Activated CD4-positive, alpha-beta T cell treated with anti-CD3 and anti-CD28 coated beads, Interleukin-2, amount 10 ng/mL, durations not matched to agents 7 days and 5 days (primary cell): ENCODE results near the gene SPX. TPM values are rescaled to one million over a fixed set of nuclear protein-coding genes. Genes with fewer than 3 reads are reported as not detected.

Source experiments
- CTCF ChIA-PET: fragments of 350-600 bp; sonication (Branson Sonifier 250); formaldehyde crosslinking; loops from one replicate; lab custom pipeline; 2021; ENCODE audit warnings: antibody characterized with exemption; lab: Charles Lee
- POLR2A ChIA-PET: fragments of 350-600 bp; sonication (Branson Sonifier 250); formaldehyde crosslinking; loops from one replicate; lab custom pipeline; 2021; ENCODE audit warnings: antibody characterized with exemption; lab: Charles Lee
- DNase-seq: peaks from one replicate; pipeline ENCODE4 v3.0.0-alpha.2; 2020
- H3K27ac Mint-ChIP-seq: one replicate; pipeline ENCODE4 v1.8.0; 2021; ENCODE audit warnings: mild to moderate bottlenecking, moderate library complexity, mixed read lengths
- H3K27me3 Mint-ChIP-seq: one replicate; pipeline ENCODE4 v1.8.0; 2021; ENCODE audit warnings: mixed read lengths
- H3K36me3 Mint-ChIP-seq: one replicate; pipeline ENCODE4 v1.8.0; 2021; ENCODE audit warnings: low read depth, mixed read lengths
- H3K4me1 Mint-ChIP-seq: one replicate; pipeline ENCODE4 v1.8.0; 2021; ENCODE audit warnings: mixed read lengths
- H3K4me3 Mint-ChIP-seq: one replicate; pipeline ENCODE4 v1.8.0; 2021; ENCODE audit warnings: mild to moderate bottlenecking, moderate library complexity, mixed read lengths
- H3K9me3 Mint-ChIP-seq: one replicate; pipeline ENCODE4 v1.8.0; 2021; ENCODE audit warnings: mixed read lengths
- total RNA-seq, 2 experiments: library from RNA; stranded (reverse); gene quantifications; one replicate each; pipeline ENCODE4 v1.2.3, GENCODE V29; 2021

The SPX gene
- total RNA-seq, 2 experiments from 2014 or later, result 0.12 TPM; not detected in 1

DNA sequence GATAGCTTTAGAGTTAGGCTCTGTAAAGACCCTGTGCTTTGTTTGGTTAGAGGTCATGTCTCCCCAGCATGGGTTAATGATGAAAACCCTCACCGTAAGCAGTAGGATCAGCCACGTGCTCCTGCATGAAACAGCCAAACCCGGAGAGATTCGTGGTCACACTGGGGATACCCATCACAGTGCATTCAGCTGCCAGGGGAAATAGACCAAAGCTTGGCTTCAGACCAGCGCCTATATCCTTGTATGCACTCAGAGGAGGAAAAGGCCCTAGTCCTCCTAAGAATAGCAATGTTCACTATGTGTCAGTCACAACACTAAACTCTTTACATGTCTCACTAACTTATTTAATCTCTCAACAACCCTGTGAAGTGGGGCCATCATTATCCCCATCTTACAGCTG, 16.3 kb downstream of the SPX start:
- Mint-ChIP-seq H3K9me3 (no peaks in the 10 kb centered on the region), H3K27me3 (peaks cover 4% of the 10 kb centered on the region), H3K27ac (no peak overlapping the region), H3K36me3 (no peaks in the 10 kb centered on the region), H3K4me3 (no peak overlapping the region), H3K4me1 (no peaks in the 10 kb centered on the region)
- no peak for DNase-seq
- CTCF ChIA-PET, result interaction anchor here (0.9 to 1.4 kb wide), 4 partner anchors 11 to 106 kb away, joined by 3 to 5 read pairs (median 4); no protein-coding TSS in a partner anchor
- POLR2A ChIA-PET, result no interaction called here

DNA sequence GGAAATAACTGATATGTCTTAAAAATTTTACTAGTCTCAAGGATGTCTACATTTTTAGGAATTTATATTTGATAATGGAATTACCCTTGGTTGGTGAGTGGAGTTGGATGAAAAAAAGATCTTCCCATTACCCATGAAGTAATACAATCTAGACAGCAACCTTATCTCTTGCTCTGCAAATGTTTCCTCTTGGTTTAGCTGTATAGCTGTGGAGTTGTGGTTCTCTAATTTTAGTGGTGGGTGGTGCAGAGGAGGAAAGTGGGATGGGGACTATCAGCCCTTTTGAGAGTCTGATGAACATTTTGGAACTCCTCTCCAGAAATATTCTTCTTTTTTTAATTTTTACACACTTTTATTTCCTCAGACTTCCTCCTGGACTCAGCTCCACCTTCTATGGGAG, 17.1 kb downstream of the SPX start:
- ChIA-PET CTCF (interaction anchor here (0.9 to 1.2 kb wide), 3 partner anchors 12 to 106 kb away, joined by 3 to 5 read pairs (median 3); no protein-coding TSS in a partner anchor), POLR2A (no interaction called here)
- no peaks in the 10 kb centered on the region for H3K4me1 Mint-ChIP-seq
- H3K27me3 Mint-ChIP-seq, result peaks cover 4% of the 10 kb centered on the region
- H3K9me3 Mint-ChIP-seq, result no peaks in the 10 kb centered on the region
- no peak overlapping the region for H3K27ac Mint-ChIP-seq
- no peak overlapping the region for H3K4me3 Mint-ChIP-seq
- H3K36me3 Mint-ChIP-seq, result no peaks in the 10 kb centered on the region
- DNase-seq, result no peak

DNA sequence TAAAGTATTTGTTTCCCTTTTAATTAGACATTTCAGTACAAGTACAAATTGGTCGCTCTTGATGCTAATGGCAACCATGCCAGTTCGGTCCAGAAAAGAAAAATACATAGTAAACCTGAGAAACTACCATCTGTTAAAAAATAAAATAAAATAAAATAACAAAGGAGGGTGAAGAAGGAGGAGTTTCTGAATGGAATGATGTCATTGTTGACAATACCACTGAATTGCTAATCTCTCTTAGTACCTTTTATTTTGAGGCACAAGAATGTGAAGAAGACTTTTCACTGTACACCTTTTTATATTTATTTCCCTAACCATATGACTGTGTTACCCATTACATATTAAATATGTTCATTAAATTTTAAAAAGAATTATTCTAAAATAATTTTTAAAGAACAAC, 19.5 kb downstream of the SPX start:
- Mint-ChIP-seq H3K27ac (no peak overlapping the region), H3K4me3 (no peak overlapping the region), H3K27me3 (peaks cover 4% of the 10 kb centered on the region), H3K9me3 (no peaks in the 10 kb centered on the region), H3K36me3 (no peaks in the 10 kb centered on the region), H3K4me1 (no peaks in the 10 kb centered on the region)
- no peak for DNase-seq
- CTCF ChIA-PET, result no interaction called here
- POLR2A ChIA-PET, result no interaction called here

DNA sequence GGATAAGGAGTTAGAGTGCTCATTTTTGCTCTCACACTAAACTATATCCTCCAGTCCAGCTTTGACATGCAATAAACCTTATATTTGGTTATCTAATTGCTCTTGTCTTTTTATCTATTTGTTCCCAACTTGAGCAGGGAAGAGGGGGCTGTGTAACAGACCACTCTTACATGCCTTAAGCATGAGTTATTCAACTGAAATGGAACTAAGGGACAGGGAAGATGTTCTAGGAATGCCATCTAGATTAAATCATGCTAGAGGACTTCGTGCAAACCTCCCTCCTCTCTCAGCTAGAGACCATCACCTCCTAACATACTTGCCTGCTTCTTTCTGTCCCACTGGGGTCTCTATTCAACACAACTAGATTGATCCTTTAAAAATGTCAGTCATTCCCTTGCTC, 20.6 kb downstream of the SPX start:
- Mint-ChIP-seq H3K4me1 (no peaks in the 10 kb centered on the region), H3K27ac (no peak overlapping the region), H3K36me3 (no peaks in the 10 kb centered on the region), H3K27me3 (peaks cover 4% of the 10 kb centered on the region), H3K4me3 (no peak overlapping the region), H3K9me3 (no peaks in the 10 kb centered on the region)
- CTCF ChIA-PET, result no interaction called here
- no peak for DNase-seq
- POLR2A ChIA-PET, result no interaction called here

DNA sequence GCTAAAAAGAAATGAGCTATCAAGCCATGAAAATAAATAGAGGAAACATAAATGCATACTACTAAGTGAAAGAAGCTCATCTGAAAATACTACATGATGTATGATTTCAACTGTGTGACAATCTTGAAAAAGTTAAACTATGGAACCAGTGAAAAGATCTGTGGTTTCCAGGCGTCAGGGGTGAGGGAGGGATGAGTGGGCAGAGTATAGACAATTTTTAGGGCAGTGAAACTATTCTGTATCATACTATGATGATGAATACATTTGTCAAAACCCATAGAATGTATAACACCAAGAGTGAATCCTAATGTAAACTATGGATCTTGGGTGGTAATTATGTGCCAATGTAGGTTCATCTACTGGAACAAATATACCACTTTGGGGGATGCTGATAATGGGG, 21.3 kb downstream of the SPX start:
- ChIA-PET CTCF (interaction anchor here (1.1 kb wide), 1 partner anchor 105 kb away, joined by 3 read pairs; no protein-coding TSS in a partner anchor), POLR2A (no interaction called here)
- Mint-ChIP-seq H3K4me3 (no peak overlapping the region), H3K4me1 (no peaks in the 10 kb centered on the region), H3K27me3 (peaks cover 4% of the 10 kb centered on the region), H3K36me3 (no peaks in the 10 kb centered on the region), H3K27ac (no peak overlapping the region), H3K9me3 (no peaks in the 10 kb centered on the region)
- no peak for DNase-seq

GRCh38 chr12:21551841-21552465, 25.9 kb downstream of the SPX start:
- CTCF ChIA-PET, result interaction anchor here (0.5 to 0.9 kb wide), 2 partner anchors 16 kb away, joined by 3 to 4 read pairs; no protein-coding TSS in a partner anchor
- no peak overlapping the region for H3K4me3 Mint-ChIP-seq
- POLR2A ChIA-PET, result interaction anchor here (0.7 kb wide), 1 partner anchor 9 kb away, joined by 4 read pairs; no protein-coding TSS in a partner anchor

GRCh38 chr12:21552635-21553328, 26.7 kb downstream of the SPX start:
- H3K4me3 Mint-ChIP-seq, result no peak overlapping the region
- H3K36me3 Mint-ChIP-seq, result no peaks in the 10 kb centered on the region
- peaks cover 2% of the 10 kb centered on the region for H3K27me3 Mint-ChIP-seq
- no peak overlapping the region for H3K27ac Mint-ChIP-seq
- CTCF ChIA-PET, result no interaction called here
- POLR2A ChIA-PET, result no interaction called here
- no peaks in the 10 kb centered on the region for H3K9me3 Mint-ChIP-seq
- no peak for DNase-seq
- no peaks in the 10 kb centered on the region for H3K4me1 Mint-ChIP-seq

More at GRCh38 chr12:21551841-21552465, 25.9 kb downstream of the SPX start:
- Mint-ChIP-seq H3K36me3 (no peaks in the 10 kb centered on the region), H3K4me1 (no peaks in the 10 kb centered on the region), H3K9me3 (no peaks in the 10 kb centered on the region), H3K27me3 (peaks cover 2% of the 10 kb centered on the region), H3K27ac (no peak overlapping the region)
- DNase-seq, result no peak

DNA sequence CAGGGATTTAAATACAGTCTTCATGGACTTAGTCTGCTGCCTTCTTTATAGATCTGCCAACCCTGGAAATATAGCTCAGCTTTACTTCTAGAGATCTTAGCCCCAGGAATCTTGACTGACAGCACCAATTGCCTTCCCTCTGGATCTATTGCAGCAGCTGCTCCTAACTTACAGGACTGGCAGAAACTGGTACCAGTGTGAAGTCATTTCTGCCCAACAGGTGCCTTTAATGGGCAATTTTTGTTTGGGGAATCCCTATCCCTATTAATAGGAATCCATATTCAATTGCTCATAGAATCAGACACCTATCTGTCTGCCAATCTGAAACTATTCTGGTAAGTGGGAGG, 27.2 kb downstream of the SPX start:
- H3K4me1 Mint-ChIP-seq, result no peaks in the 10 kb centered on the region
- CTCF ChIA-PET, result no interaction called here

GRCh38 chr12:21558100-21558679, 32.1 kb downstream of the SPX start:
- no peak overlapping the region for H3K4me3 Mint-ChIP-seq
- peaks cover 5% of the 10 kb centered on the region for H3K4me1 Mint-ChIP-seq
- CTCF ChIA-PET, result no interaction called here
- POLR2A ChIA-PET, result no interaction called here
- DNase-seq, result no peak
- H3K9me3 Mint-ChIP-seq, result no peaks in the 10 kb centered on the region
- no peaks in the 10 kb centered on the region for H3K36me3 Mint-ChIP-seq
- H3K27ac Mint-ChIP-seq, result no peak overlapping the region
- no peaks in the 10 kb centered on the region for H3K27me3 Mint-ChIP-seq

More for the DNA sequence above, 27.2 kb downstream of the SPX start:
- no peak overlapping the region for H3K4me3 Mint-ChIP-seq
- H3K36me3 Mint-ChIP-seq, result no peaks in the 10 kb centered on the region
- peaks cover 2% of the 10 kb centered on the region for H3K27me3 Mint-ChIP-seq
- no peaks in the 10 kb centered on the region for H3K9me3 Mint-ChIP-seq
- DNase-seq, result no peak
- POLR2A ChIA-PET, result no interaction called here
- H3K27ac Mint-ChIP-seq, result no peak overlapping the region

GRCh38 chr12:21559855-21560569, 33.9 kb downstream of the SPX start:
- Mint-ChIP-seq H3K4me3 (no peak overlapping the region), H3K4me1 (peaks cover 5% of the 10 kb centered on the region), H3K27ac (no peak overlapping the region), H3K36me3 (no peaks in the 10 kb centered on the region), H3K27me3 (no peaks in the 10 kb centered on the region), H3K9me3 (no peaks in the 10 kb centered on the region)
- CTCF ChIA-PET, result interaction anchor here (0.7 to 0.8 kb wide), 3 partner anchors 14 to 120 kb away, joined by 3 read pairs; no protein-coding TSS in a partner anchor
- DNase-seq, result no peak
- POLR2A ChIA-PET, result no interaction called here

GRCh38 chr12:21561158-21561557, 35.1 kb downstream of the SPX start:
- Mint-ChIP-seq H3K4me3 (no peak overlapping the region), H3K27ac (no peak overlapping the region), H3K36me3 (no peaks in the 10 kb centered on the region), H3K9me3 (no peaks in the 10 kb centered on the region), H3K4me1 (peaks cover 5% of the 10 kb centered on the region), H3K27me3 (no peaks in the 10 kb centered on the region)
- POLR2A ChIA-PET, result interaction anchor here (0.6 kb wide), 1 partner anchor 9 kb away, joined by 4 read pairs; no protein-coding TSS in a partner anchor
- no peak for DNase-seq
- CTCF ChIA-PET, result interaction anchor here (0.7 kb wide), 1 partner anchor 18 kb away, joined by 3 read pairs; no protein-coding TSS in a partner anchor

- DNase-seq, result no peak
- POLR2A ChIA-PET, result no interaction called here
- Mint-ChIP-seq H3K4me1 (peaks cover 5% of the 10 kb centered on the region), H3K27ac (no peak overlapping the region), H3K4me3 (no peak overlapping the region), H3K9me3 (no peaks in the 10 kb centered on the region), H3K36me3 (no peaks in the 10 kb centered on the region), H3K27me3 (peaks cover 1% of the 10 kb centered on the region)
- CTCF ChIA-PET, result no interaction called here
Measured at GRCh38 chr12:21562859-21563258, 36.8 kb downstream of the SPX start.
